MM.1S (cell line): ENCODE measurements around the gene CDH12.
"Not testable (repeated sequence)": the region's sequence is repeated elsewhere in the genome, so short reads cannot be mapped to it uniquely, and the experiment has no call there.

ENCODE experiments used
- DNase-seq: peaks from one replicate; pipeline ENCODE4 v3.0.0-alpha.2; 2015
- H2AFZ ChIP-seq: fragments of 300-600 bp; sonication (generic); 2 replicates; pipeline ENCODE4 v1.6.0; 2016; ENCODE audit warnings: antibody characterized with exemption, low read length
- H3F3A ChIP-seq: fragments of 300-600 bp; sonication (generic); 2 replicates; pipeline ENCODE4 v1.6.1; 2016; ENCODE audit warnings: mild to moderate bottlenecking, antibody characterized with exemption, low read length, moderate library complexity, mixed read lengths; ENCODE audit not compliant: insufficient read depth
- H3K27ac ChIP-seq: fragments of 300-600 bp; sonication (generic); 2 replicates; pipeline ENCODE4 v1.5.1; 2016; ENCODE audit warnings: mild to moderate bottlenecking, low read length
- H3K27me3 ChIP-seq: fragments of 300-600 bp; sonication (generic); replicated peaks from 2 replicates; pipeline ENCODE4 v1.6.0; 2016; ENCODE audit warnings: low read length; ENCODE audit not compliant: insufficient read depth
- H3K36me3 ChIP-seq: fragments of 300-600 bp; sonication (generic); replicated peaks from 2 replicates; pipeline ENCODE4 v1.6.1; 2016; ENCODE audit warnings: mild to moderate bottlenecking, low read length, mixed read lengths; ENCODE audit not compliant: insufficient read depth
- H3K4me1 ChIP-seq: fragments of 300-600 bp; sonication (generic); 2 replicates; pipeline ENCODE4 v1.6.1; 2016; ENCODE audit warnings: low read length, mixed read lengths
- H3K4me2 ChIP-seq: fragments of 300-600 bp; sonication (generic); 2 replicates; pipeline ENCODE4 v1.6.0; 2016; ENCODE audit warnings: low read depth, low read length
- H3K4me3 ChIP-seq: fragments of 300-600 bp; sonication (generic); 2 replicates; pipeline ENCODE4 v1.5.1; 2016; ENCODE audit warnings: low read length, mixed read lengths
- H3K79me2 ChIP-seq: fragments of 300-600 bp; sonication (generic); 2 replicates; pipeline ENCODE4 v1.6.1; 2016; ENCODE audit warnings: mixed run types, low read length, mixed read lengths
- H3K9ac ChIP-seq: fragments of 300-600 bp; sonication (generic); 2 replicates; pipeline ENCODE4 v1.6.1; 2016; ENCODE audit warnings: low read length, mixed read lengths
- H3K9me2 ChIP-seq: fragments of 300-600 bp; sonication (generic); replicated peaks from 2 replicates; pipeline ENCODE4 v1.6.1; 2016; ENCODE audit warnings: mild to moderate bottlenecking, low read length, mixed read lengths; ENCODE audit not compliant: insufficient read depth
- H3K9me3 ChIP-seq: fragments of 300-600 bp; sonication (generic); replicated peaks from 2 replicates; pipeline ENCODE4 v1.6.1; 2016; ENCODE audit warnings: mild to moderate bottlenecking, low read length, mixed read lengths; ENCODE audit not compliant: insufficient read depth
- H4K20me1 ChIP-seq: fragments of 300-600 bp; sonication (generic); 2 replicates; pipeline ENCODE4 v1.6.1; 2016; ENCODE audit warnings: mild to moderate bottlenecking, low read length, moderate library complexity, mixed read lengths; ENCODE audit not compliant: insufficient read depth
- EZH2 ChIP-seq: fragments of 300-600 bp; sonication (generic); optimal IDR thresholded peaks from 2 replicates; pipeline ENCODE3; 2017; ENCODE audit warnings: low read depth, mild to moderate bottlenecking, antibody characterized with exemption, low read length, mixed read lengths
- EZH2phosphoT487 ChIP-seq: fragments of 300-600 bp; sonication (generic); IDR thresholded peaks from 2 replicates; pipeline ENCODE4 v1.6.1; 2018; ENCODE audit warnings: antibody characterized with exemption, low read length
- TF ChIP-seq, protein P1 (sequence below): fragments of 300-600 bp; sonication (generic); IDR thresholded peaks from 2 replicates; pipeline ENCODE4 v1.5.1; 2016; ENCODE audit warnings: antibody characterized with exemption, low read length, mixed read lengths

The CDH12 gene

GRCh38 chr5:22295832-22296231, 557.3 kb downstream of the CDH12 start:
- Histone ChIP-seq H3K4me1 (no peaks in the 10 kb centered on the region), H3K27ac (no peak overlapping the region), H3K9me3 (no peaks in the 10 kb centered on the region), H3K79me2 (no peaks in the 10 kb centered on the region), H3K4me3 (no peak overlapping the region), H3K4me2 (no peak overlapping the region), H3K27me3 (no peaks in the 10 kb centered on the region), H3K9ac (no peak overlapping the region), H3K36me3 (no peaks in the 10 kb centered on the region), H2AFZ (no peak overlapping the region), H3F3A (no peaks in the 10 kb centered on the region), H3K9me2 (no peaks in the 10 kb centered on the region), H4K20me1 (no peaks in the 10 kb centered on the region)
- DNase-seq: no peak
- TF ChIP-seq, protein P1, sequence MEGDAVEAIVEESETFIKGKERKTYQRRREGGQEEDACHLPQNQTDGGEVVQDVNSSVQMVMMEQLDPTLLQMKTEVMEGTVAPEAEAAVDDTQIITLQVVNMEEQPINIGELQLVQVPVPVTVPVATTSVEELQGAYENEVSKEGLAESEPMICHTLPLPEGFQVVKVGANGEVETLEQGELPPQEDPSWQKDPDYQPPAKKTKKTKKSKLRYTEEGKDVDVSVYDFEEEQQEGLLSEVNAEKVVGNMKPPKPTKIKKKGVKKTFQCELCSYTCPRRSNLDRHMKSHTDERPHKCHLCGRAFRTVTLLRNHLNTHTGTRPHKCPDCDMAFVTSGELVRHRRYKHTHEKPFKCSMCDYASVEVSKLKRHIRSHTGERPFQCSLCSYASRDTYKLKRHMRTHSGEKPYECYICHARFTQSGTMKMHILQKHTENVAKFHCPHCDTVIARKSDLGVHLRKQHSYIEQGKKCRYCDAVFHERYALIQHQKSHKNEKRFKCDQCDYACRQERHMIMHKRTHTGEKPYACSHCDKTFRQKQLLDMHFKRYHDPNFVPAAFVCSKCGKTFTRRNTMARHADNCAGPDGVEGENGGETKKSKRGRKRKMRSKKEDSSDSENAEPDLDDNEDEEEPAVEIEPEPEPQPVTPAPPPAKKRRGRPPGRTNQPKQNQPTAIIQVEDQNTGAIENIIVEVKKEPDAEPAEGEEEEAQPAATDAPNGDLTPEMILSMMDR: no peak
- no peak for TF ChIP-seq EZH2
- no peak for TF ChIP-seq EZH2phosphoT487

DNA sequence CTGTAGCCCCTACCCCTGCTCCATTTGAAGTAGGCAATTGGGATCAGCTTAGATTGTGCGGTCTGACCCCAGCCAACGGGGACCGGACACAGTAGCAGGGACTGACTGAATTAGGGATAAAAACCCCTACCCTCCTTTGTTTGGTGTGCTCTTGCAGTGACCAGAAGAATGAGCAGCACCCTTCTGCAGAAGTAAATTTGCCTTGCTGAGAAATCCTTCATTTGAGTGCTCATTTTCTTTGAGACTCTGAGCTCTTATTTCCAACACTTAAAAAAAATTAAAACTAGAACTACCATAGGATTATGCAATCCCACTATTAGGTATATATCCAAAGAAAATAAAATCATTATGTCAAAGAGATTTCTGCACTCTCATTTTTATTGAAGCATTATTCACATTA, 560.0 kb downstream of the CDH12 start:
- no peaks in the 10 kb centered on the region for H3K36me3 ChIP-seq
- H3K4me2 ChIP-seq: no peak overlapping the region
- DNase-seq: no peak
- H3K9me2 ChIP-seq: no peaks in the 10 kb centered on the region
- H3K27ac ChIP-seq: no peak overlapping the region
- TF ChIP-seq EZH2phosphoT487 (no peak), EZH2 (no peak)
- TF ChIP-seq, protein P1: no peak
- no peaks in the 10 kb centered on the region for H3K4me1 ChIP-seq
- no peaks in the 10 kb centered on the region for H3K79me2 ChIP-seq
- no peaks in the 10 kb centered on the region for H3F3A ChIP-seq
- H3K4me3 ChIP-seq: no peak overlapping the region
- H3K27me3 ChIP-seq: no peaks in the 10 kb centered on the region
- no peaks in the 10 kb centered on the region for H4K20me1 ChIP-seq
- no peaks in the 10 kb centered on the region for H3K9me3 ChIP-seq
- H2AFZ ChIP-seq: no peak overlapping the region
- H3K9ac ChIP-seq: no peak overlapping the region

- H3K9me3 ChIP-seq: no peaks in the 10 kb centered on the region
- H4K20me1 ChIP-seq: no peaks in the 10 kb centered on the region
- no peak overlapping the region for H2AFZ ChIP-seq
- H3K9ac ChIP-seq: no peak overlapping the region
- H3F3A ChIP-seq: no peaks in the 10 kb centered on the region
- no peak overlapping the region for H3K4me2 ChIP-seq
- H3K79me2 ChIP-seq: no peaks in the 10 kb centered on the region
- H3K4me3 ChIP-seq: no peak overlapping the region
- TF ChIP-seq EZH2phosphoT487 (no peak), EZH2 (no peak)
- TF ChIP-seq, protein P1: no peak
- no peaks in the 10 kb centered on the region for H3K9me2 ChIP-seq
- H3K36me3 ChIP-seq: no peaks in the 10 kb centered on the region
- H3K4me1 ChIP-seq: no peaks in the 10 kb centered on the region
- H3K27me3 ChIP-seq: no peaks in the 10 kb centered on the region
- DNase-seq: no peak
- H3K27ac ChIP-seq: no peak overlapping the region
These were observed 575.0 kb downstream of the CDH12 start for GRCh38 chr5:22278164-22278563.

- H3K4me3 ChIP-seq: no peak overlapping the region
- no peak overlapping the region for H3K27ac ChIP-seq
These were observed 576.1 kb downstream of the CDH12 start for GRCh38 chr5:22277006-22277405.

DNA sequence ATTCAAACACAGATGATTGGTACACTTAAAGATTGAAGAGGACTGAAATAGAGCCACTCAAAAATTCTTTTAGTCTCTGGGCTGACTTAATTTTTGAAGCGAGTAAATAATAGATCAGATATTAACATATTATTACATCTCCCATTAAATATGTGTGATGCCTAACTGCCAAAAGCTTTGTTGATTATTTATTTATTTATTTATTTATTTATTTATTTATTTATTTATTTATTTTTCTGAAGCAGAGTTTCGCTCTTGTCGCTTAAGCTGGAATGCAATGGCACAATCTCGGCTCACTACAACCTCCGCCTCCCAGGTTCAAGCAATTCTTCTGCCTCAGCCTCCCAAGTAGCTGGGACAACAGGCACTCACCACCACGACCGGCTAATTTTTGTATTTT, 587.3 kb downstream of the CDH12 start:
- DNase-seq, H3K79me2 ChIP-seq, H3K9me3 ChIP-seq, H3F3A ChIP-seq, H3K4me3 ChIP-seq, H2AFZ ChIP-seq, H3K9ac ChIP-seq, H3K4me1 ChIP-seq, H3K9me2 ChIP-seq, H3K27me3 ChIP-seq, H3K36me3 ChIP-seq, H3K27ac ChIP-seq, H3K4me2 ChIP-seq, H4K20me1 ChIP-seq: not testable (repeated sequence)

More at GRCh38 chr5:22277006-22277405, 576.1 kb downstream of the CDH12 start:
- no peaks in the 10 kb centered on the region for H3K9me3 ChIP-seq
- H3K4me2 ChIP-seq: no peak overlapping the region
- no peak overlapping the region for H3K9ac ChIP-seq
- H4K20me1 ChIP-seq: no peaks in the 10 kb centered on the region
- no peaks in the 10 kb centered on the region for H3K36me3 ChIP-seq
- no peak for DNase-seq
- no peak overlapping the region for H2AFZ ChIP-seq
- no peaks in the 10 kb centered on the region for H3K4me1 ChIP-seq
- no peaks in the 10 kb centered on the region for H3K27me3 ChIP-seq
- H3K79me2 ChIP-seq: no peaks in the 10 kb centered on the region
- H3F3A ChIP-seq: no peaks in the 10 kb centered on the region
- TF ChIP-seq EZH2phosphoT487: no peak
- no peaks in the 10 kb centered on the region for H3K9me2 ChIP-seq
